AG10803 (cell line): Measurements from ENCODE around the gene KRTAP1-1.
"Not testable (repeated sequence)": the region's sequence is repeated elsewhere in the genome, so short reads cannot be mapped to it uniquely, and the experiment has no call there.

Experiments
- DNase-seq: peaks from one replicate; pipeline ENCODE4 v3.0.0; 2010; ENCODE audit warnings: low read depth
- H3K4me3 ChIP-seq: 2 replicates; pipeline ENCODE4 v1.5.1; 2011; ENCODE audit warnings: mild to moderate bottlenecking, low read length, control low read depth
- TF ChIP-seq, protein P1 (sequence below): conservative IDR thresholded peaks from 2 replicates; pipeline ENCODE4 v1.5.1; 2011; ENCODE audit warnings: mild to moderate bottlenecking, low read length, control low read depth, inconsistent platforms

Gene KRTAP1-1

DNA sequence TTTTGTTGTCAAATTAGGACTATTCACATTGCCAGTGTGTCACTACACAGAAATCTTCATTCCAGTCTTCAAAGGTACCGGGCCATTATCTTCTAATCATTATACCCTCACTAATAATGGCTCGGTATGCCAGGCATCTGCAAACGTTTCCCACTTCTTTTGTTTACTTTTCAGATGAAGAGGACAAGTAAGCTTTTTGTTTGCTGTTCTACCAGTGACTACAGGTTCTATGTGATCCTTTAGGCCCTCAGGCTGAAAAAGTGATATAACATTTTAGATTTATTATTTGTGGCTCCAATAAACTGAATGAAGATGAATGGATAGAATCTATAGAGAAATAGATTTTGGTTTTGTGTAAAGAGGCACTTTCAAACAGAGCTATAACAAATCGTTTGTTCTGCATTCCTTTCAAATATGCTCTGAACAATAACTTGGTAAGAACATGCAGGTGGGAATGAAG lies 31.9 kb downstream of the KRTAP1-1 start:
- TF ChIP-seq, protein P1, sequence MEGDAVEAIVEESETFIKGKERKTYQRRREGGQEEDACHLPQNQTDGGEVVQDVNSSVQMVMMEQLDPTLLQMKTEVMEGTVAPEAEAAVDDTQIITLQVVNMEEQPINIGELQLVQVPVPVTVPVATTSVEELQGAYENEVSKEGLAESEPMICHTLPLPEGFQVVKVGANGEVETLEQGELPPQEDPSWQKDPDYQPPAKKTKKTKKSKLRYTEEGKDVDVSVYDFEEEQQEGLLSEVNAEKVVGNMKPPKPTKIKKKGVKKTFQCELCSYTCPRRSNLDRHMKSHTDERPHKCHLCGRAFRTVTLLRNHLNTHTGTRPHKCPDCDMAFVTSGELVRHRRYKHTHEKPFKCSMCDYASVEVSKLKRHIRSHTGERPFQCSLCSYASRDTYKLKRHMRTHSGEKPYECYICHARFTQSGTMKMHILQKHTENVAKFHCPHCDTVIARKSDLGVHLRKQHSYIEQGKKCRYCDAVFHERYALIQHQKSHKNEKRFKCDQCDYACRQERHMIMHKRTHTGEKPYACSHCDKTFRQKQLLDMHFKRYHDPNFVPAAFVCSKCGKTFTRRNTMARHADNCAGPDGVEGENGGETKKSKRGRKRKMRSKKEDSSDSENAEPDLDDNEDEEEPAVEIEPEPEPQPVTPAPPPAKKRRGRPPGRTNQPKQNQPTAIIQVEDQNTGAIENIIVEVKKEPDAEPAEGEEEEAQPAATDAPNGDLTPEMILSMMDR = no peak
- no peak overlapping the region for H3K4me3 ChIP-seq
- DNase-seq = no peak

DNA sequence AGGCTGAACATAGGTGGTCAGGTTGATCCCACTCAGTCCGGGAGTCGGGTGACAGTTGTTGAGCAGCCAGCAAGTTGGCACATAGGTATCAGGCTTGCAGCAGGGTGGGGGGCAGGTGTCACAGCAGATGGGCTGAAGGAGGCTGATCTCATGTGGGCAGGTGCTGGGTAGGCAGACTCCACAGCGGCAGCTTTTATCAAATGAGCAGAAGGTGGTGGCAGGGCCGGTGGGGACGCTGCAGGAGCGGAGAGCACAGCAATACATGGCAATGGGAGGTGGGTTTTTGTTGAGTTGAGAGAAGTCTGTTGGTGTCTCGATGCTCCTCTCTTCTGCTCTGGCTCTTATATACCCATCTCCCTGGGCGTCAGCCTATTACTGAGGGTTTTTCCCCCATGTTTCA lies 32.4 kb downstream of the KRTAP1-1 start, which contains the start of gene KRTAP3-1:
Gene KRTAP3-1 (minus strand): TSS at position 318 of the 400 bp plus-strand sequence. CDS start 54 bp downstream, at position 264.
- no peak for DNase-seq
- H3K4me3 ChIP-seq = no peak within 1 kb of the TSS
- TF ChIP-seq, protein P1 = no peak

DNA sequence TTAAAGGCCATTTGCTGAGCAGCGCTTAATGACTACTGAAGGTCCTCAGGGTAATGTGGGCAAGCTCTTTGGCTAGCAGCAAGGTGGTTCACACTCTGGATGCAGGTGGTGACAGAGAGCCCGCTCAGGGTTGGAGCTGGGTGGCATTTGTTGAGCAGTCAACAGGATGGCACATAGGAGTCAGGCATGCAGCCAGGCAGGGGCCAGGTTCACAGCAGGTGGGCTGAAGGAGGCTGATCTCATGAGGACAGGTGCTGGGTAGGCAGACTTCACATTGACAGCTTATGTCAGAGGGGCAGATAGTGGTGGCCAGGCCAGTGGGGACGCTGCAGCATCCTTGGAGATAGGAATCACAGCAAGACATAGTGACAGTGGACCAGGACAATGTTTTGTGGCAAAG lies 36.9 kb downstream of the KRTAP1-1 start:
- H3K4me3 ChIP-seq = no peak overlapping the region
- no peak for DNase-seq
- TF ChIP-seq, protein P1 = no peak

DNA sequence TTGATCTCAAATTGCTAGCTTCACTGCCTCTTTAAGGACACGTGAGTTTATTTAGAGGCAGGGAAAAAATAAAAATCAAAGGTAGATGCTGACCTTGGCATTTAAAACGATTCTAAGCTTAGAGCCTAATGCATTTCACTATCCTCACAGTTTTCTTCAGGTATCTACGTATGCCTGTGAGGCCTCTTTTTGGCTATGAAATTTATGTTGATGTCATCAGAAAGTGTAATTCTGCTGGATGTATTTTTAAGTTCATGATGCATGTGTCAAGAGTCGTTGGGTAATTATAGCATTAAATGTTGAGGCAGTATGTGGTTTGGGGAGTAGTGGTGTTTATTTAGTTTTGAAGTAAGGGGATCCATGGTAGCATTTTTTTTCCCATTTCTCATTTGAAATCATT lies 37.3 kb downstream of the KRTAP1-1 start:
- no peak overlapping the region for H3K4me3 ChIP-seq
- no peak for DNase-seq
- TF ChIP-seq, protein P1 = no peak

DNA sequence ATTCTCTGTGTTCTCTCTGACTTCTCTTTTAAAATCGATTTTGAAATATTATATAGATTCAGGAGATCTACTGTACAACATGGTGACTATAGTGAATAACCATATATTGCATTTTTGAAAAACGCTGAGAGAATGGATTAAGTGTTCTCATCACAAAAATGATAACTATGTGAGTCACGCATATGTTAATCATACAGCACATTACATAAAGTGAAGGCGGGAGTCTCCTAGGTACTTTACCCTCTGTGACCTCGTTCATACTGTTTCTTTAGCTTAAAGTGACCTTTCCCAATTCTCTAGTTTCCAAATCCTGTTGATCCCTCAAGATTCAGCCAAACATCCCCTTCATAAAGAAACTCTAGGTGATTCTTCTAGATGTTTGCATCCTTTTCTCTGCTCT lies 38.4 kb downstream of the KRTAP1-1 start:
- no peak overlapping the region for H3K4me3 ChIP-seq
- TF ChIP-seq, protein P1 = no peak
- DNase-seq = no peak

DNA sequence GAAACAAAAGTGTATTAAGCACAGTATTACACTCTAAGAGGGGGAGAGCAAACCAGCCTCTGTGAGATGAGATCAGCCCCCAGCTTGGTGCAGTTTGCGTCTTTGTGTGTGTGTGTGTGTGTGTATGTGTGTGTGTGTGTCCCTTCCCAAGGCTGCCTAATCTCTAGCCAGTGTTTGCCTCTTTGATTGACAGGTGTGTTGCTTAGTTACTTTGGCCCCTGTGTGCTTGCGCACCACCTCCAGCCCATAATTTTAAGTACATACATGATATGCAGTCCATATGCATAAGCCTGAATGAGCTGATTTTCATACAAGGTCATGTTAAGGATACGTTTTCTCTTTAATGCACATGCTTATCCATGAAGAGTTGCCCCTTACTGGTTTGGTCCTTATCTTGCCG lies 39.5 kb downstream of the KRTAP1-1 start:
- DNase-seq = no peak
- TF ChIP-seq, protein P1 = no peak

DNA sequence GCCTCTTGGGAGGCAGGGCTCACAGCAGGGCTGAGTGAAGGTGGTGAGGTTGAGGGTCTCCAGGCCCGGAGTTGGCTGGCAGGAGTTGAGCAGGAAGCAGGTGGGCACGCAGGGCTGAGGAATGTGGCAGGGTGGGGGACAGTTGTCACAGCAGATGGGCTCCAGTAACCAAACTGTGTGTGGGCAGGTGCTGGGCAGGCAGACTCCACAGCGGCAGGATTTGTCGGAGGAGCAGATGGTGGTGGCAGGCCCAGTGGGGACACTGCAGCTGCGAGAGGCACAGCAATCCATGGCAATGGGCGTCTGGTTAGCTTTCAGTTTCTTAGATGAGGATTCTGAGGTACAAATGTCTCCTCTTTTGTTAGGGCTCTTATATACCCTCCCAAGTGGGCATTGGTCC lies 41.7 kb downstream of the KRTAP1-1 start, which contains the start of gene KRTAP3-2:
Gene KRTAP3-2 (minus strand): TSS at position 344 of the 400 bp plus-strand sequence. CDS start 53 bp downstream, at position 291.
- H3K4me3 ChIP-seq, DNase-seq: not testable (repeated sequence)

More for the DNA sequence above, 39.5 kb downstream of the KRTAP1-1 start:
- H3K4me3 ChIP-seq = no peak overlapping the region

DNA sequence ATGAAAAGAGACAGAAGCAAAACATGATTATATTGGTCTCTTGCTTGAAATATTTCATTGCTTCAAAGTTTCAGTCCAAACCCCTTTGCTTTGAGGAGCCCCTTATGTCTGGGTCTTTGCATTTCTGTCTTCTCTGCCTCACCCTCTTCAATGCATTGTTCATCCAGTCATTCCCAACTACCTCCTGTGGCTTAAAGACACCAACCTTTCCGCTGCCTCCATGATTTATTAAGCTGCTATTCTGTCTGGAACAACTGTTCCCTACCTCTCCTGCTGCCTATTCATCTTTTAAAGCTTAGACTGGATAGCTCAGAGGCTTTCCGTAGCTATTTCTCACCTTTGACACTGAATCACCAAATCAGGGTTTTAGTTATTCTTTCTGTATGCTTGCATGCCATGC lies 43.9 kb downstream of the KRTAP1-1 start:
- H3K4me3 ChIP-seq = no peak overlapping the region
- TF ChIP-seq, protein P1 = no peak
- no peak for DNase-seq
